CD4-positive, alpha-beta T cell treated with Interleukin-15 for 1 hour (primary cell): ENCODE data around the gene EARS2.
"Not testable (repeated sequence)": the region's sequence is repeated elsewhere in the genome, so short reads cannot be mapped to it uniquely, and the experiment has no call there.

Source experiments
- DNase-seq: peaks from one replicate; pipeline ENCODE4 v3.0.0-alpha.2; 2020

Gene EARS2

DNA sequence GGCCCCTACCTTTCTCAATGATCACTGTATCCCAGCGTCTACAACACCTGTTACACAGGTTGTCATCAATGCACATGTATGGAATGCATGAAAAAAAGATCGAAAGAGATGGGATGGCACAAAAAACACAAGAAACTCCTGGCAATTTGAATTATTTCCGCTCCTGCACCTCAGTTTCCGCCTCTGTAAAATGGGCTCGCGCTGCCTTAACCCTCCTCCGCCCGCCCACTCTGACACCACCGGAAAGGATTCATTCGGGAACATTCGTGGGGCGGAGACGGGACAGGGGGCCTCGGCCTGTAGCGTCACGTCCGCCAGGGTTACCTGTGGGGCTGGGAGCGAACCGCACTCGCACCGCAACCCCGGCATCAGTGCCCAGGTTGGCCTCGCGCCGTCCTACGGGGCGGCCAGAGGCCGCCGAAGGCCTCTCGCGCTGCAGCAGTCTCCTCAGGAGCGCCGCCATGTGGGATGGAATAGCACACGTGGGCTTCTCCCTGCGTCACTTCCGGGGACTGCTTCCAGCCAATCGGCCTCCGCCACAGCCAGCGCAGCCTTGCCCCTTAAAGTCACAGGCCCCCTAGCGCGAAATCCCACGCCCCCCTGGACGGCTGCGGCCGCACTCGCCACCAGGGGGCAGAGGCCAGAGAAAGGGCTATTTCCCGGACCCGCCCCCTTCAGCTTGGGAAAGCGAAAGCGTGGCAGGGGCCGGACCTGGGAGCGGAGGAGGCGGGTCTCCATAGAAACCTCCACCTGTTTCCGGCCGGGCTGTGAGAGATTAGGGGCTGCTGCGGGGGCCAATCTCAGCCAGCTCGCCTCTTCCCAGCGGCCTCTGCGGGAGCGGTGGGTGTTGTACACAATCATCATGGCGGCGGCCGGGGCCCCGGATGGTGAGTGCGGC lies at the start of gene EARS2, which contains the start of gene UBFD1:
Gene EARS2 (minus strand): TSS at position 470 of the 898 bp plus-strand sequence. CDS start 7 bp downstream, at position 463.
Gene UBFD1 (plus strand): TSS at position 847 of the 898 bp plus-strand sequence. CDS start 16 bp downstream, at position 863.
- peak; percentile 96 for DNase-seq

DNA sequence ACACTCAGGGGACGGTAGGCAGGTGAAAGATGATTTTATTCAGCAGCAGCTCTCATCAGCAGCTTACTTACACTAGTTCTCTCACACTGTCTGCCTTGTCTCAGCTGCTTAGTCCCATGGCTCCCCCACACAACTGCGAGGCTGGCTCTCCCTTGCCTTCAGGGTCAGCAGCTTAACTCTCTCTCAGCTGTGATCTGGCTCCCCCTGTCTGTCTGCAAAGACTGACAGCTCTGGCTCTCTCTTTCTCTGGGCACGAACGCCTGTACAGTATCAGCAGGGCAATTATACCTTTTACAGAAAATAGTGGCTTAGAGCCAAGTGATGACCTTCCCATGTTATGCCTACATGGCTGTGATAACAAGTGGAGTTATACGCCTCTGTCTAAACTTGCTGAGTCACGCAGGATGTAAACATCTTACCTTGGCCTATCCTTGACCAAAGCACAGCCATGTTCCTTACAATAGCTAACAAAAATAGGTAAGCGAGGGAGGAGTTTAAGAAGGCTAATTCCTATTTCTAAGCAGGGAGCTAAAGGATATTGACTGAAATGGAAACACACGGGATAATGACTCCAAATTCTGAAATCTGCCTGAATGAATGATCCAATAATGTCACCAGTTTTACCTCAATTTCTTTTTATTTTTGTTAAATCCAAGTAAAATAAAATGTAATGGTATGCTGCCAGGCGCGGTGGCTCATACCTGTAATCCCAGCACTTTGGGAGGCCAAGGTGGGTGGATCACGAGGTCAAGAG lies 40.0 kb upstream of the EARS2 start:
- DNase-seq: peak; percentile 21

DNA sequence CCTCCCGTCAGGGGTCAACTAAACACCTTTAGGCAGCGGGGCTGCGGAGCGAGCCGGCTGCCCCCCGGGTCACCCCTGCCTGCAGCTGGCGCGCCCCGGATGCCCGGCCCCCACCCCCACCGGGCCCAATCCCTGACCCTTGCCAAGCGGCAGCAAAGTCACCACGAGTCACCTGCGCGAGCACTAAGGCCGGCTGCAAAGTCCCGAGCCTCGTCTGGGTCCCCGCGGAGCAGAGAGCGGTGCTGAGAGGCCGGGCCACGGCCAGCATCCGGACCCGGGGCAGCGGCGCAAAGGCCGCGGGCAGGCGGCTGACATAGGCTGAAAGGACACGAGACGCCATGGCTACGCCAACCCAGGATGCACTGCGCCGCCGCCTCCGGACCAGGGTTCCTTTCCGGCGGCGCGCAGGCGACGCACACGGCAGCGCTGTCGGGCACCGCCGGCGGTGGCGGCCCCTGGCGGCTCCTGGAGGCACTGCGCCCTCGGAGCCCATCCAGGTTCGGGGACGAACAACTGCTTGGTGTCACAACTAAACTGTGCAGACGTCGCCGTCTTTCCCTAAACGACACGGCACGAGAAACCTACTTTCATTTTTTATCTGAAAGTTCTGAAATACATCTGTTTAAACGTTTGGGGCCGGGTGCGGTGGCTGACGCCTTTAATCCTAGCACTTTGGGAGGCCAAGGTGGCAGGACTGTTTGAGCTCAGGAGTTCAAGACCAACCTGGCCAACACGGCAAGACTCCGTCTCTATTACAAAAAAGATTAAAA lies 39.0 kb upstream of the EARS2 start, which contains the start of gene NDUFAB1:
Gene NDUFAB1 (minus strand): TSS at position 366 of the 770 bp plus-strand sequence. CDS start 26 bp downstream, at position 340.
- DNase-seq: peak; percentile 87

DNA sequence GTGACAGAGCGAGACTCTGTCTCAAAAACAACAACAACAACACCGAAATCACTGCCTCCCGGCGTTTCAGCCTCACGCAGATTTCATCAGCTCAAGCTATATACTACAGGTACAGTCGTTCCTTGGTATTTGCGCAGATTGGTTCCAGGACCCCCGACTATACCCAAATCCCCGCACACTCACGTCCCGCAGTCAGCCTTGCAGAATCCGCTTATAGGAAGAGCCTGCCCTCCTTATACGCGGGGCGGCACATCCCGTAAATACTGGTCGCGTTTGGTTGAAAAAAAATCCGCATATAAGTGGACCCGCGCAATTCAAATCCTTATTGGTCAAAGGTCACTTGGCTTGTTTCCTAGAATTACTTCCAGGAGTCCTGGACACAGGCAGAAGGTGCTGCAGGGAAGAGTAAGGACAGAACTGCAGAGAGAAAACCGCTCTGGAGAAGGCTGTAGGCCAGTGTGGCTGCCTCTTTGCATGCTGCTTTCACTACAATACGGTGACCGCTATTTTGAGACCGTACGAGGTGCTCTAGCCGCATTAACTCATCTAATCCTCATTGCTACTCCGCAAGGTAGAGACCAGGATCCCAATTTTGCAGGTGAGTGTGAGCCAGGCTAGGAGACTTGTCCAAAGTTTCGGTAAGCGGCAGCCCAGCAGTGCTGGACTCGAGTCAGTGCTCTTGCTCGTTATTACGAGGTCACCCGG lies 38.2 kb upstream of the EARS2 start:
- DNase-seq: no peak

DNA sequence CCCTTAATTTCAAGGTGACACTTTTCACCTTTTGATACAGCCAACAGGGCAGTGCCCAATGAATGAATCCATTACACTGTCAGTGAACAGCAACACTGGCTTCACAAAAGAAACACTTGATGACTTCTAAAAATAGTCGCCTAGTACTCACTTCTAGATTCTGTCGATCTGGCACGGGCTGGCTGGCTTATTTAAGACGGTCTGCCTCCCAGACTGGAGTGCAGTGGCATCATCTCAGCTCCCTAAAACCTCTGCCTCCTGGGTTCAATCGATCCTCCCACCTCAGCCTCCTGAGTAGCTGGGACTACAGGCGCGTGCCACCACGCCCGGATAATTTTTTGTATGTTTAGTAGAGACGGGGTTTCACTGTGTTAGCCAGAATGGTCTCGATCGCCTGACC lies 37.0 kb upstream of the EARS2 start:
- no peak for DNase-seq

DNA sequence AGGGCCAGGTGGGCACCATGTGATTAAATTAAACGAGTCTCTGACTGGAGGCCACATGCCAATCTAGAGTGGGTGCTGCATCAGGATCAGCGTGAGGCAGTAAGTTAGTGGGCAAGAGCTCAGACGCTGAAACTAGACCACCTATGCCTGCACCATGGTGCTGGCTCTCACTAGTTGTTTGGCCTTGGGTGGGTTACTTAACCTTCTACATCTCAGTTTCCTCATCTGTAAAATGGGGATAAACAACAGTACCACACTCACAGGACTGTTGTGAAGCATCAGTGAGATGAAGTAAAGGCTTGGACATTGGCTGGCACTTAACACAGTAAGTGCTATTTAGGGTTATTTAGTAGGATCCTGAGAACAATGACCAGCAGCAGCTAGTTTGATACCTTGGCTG lies 33.0 kb upstream of the EARS2 start:
- DNase-seq: no peak

DNA sequence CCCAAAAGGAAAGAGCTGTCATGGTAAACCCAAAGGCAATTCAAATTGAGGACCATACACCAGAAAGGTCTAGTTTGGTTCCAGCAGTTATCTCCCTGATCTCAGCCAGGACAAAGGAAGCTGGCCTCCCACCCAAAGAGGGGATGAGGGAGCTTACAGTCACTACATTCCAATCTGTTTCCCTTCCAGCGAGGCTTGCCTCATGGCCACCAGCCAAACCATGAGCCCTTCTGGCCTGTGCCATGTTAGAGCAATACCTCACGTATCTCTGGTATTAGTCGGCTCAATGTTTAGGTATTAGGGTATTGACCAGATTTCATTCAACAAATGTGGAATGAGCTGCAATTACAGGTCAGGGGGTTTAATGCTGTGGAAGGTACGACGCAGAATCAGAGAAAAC lies 30.6 kb upstream of the EARS2 start:
- no peak for DNase-seq

DNA sequence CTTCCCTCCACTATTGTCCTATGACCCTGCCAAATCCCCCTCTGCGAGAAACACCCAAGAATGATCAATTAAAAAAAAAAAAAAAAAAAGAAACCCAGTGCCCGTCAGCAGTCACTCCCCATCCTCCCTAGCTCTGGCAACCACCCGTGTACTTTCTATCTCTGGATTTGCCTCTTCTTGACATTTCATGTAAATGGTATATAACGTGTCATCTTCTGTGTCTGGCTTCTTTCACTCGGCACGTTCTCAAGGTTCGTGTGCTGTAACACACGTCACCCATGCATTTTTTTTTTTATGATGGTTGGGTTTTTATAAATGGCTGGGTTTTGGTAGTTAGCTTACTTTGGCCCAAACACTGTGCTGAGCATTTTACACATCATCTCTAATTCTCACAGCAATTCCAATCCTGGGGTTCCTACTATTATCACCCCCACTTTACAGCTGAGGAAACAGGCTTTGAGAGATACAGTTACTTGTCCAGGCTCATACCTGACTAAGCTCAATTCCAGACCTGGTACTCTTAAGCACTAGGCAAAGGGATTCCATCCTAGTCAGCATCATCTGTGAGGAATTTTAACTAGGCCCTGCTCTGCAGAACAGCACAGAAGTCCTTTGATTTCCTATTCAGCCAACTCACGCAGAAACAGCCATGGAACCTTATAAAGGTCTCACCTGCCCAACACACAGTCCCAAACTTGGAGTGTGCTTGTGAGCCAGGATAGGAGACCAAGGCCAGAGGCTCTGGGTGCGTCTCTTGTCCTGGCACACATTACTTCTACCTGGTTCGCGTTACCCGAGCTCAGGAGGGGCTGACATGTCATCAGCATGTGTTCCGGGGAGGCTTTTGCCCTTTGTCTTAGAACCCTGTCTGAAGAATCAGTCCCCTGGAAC lies 27.3 kb upstream of the EARS2 start:
- no peak for DNase-seq

DNA sequence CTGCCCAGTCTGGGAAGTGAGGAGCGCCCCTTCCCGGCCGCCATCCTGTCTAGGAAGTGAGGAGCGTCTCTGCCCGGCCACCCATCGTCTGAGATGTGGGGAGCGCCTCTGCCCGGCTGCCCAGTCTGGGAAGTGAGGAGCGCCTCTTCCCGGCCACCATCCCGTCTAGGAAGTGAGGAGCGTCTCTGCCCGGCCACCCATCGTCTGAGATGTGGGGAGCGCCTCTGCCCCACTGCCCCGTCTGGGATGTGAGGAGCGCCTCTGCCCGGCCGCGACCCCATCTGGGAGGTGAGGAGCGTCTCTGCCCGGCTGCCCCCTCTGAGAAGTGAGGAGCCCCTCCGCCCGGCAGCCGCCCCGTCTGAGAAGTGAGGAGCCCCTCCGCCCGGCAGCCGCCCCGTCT lies 26.1 kb upstream of the EARS2 start:
- not testable (repeated sequence) for DNase-seq

DNA sequence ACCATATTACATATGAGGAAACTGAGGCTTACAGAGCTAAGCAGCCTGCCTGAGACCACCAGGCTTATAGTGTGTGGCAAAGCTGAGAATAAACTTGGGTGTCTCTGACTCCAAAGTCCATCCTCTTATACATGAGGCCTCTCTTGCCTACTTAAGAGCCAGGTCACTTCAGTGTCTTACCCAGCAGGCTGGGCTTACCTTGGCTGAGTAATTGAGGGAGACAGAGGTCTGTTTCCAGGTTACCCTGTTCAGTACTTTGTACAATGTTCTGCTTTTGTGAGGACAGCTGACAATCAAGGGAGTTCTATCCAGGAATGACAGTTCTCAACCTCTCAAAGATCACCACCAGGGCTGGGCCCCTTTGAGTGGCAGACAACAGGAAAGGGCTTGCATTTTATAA lies 24.6 kb upstream of the EARS2 start:
- DNase-seq: no peak

DNA sequence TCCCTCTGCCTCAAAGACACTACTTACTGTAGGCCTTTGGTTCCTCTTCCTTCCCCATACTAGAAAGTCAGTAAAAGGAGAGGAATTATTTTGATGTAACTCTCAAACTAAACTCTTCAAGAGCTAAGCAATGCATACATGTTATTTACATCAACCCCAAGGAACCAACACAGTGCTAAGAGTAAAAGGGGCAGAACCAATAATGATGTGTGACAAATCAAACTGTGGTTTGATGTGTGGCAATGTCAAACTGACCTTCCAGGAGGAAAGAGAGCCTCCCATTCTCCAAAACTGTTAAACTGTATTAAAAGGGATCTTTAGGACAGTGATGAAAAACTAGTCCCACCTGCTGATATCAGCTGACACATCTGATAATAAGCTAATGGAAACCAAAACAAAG lies 23.2 kb upstream of the EARS2 start:
- DNase-seq: no peak

DNA sequence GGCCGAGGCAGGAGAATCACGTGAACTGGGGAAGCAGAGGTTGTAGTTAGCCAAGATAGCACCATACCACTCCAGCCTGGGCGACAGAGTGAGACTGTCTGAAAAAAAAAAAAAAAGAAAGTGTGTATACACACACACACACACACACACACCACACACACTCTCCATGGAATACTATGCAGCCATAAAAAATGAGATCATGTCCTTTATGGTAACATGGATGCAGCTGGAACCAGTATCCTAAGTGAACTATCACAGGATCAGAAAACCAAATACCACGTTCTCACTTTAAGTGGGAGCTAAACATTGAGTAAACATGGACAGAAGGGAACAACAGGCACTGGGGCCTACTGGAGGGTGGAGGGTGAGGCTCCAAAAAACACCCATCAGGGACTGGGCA lies 22.2 kb upstream of the EARS2 start:
- DNase-seq: no peak

DNA sequence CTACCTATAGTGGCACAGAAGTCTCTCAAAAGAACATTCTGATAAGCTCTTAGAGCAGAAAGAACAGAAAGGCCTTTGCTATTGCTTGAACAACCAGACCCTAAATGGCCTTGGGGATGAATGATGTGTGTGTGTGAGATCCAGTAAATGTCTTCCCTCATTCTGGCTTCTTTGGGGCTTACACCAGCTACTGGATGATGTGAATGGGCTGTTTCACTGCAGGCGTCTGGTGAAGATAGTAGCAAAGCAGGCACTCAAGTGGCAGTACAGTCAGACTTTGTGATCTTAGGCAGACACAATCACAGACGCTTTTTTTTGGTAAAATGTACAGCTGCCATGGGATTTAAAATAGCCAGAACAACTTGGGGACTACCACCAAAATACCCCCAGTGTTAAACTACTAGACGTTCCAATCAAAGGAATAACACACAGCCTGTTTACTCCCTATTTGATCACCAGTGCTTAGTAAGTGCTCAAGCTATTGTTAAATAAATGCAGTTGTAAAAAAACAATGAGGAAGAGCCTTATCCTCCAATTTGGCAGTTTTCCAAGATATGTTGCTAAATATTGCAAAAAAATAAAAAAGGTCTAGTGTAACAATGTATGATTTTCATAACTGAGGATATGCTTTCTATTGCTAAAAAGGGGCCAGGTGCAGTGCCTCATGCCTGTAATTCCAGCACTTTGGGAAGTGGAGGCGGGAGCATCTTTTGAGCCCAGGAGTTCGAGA lies 21.1 kb upstream of the EARS2 start:
- DNase-seq: no peak

DNA sequence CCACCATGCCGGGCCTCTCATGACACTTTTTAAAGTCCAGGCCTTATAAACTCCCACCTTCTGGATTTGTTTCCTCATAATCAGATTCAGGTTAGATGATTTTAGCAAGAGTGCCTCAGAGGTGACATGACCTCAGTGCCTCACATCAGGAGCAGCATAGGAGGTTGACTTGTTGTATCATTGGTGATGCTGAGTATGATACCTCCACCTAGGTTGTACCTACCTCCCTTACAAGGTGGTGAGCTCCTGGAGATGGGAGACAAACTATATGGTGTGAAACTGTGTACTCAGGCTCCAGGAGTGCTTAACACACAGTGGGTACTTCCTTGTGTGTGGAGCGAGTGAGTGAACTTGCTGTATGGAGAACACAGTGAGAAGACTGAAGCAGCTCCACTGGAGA lies 20.3 kb upstream of the EARS2 start:
- no peak for DNase-seq

DNA sequence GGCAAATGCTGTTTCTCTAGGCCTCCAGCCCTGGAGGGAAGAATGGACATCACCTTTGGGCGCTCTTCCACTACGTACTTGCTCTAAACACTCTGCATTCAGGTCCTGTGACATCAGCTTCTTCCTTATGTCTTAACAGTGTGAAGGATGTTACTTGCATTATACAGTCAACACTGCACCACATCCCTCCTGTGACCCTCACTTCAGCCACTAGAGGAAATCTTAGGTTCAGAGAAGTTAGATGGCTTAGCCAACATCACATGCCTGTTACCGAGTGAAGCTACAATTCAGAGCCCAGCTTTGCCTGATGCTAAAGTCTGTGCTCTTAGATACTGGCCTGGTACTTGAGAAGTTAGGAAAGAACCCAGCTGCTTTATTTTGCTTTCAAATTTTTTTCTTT lies 18.7 kb upstream of the EARS2 start:
- no peak for DNase-seq

DNA sequence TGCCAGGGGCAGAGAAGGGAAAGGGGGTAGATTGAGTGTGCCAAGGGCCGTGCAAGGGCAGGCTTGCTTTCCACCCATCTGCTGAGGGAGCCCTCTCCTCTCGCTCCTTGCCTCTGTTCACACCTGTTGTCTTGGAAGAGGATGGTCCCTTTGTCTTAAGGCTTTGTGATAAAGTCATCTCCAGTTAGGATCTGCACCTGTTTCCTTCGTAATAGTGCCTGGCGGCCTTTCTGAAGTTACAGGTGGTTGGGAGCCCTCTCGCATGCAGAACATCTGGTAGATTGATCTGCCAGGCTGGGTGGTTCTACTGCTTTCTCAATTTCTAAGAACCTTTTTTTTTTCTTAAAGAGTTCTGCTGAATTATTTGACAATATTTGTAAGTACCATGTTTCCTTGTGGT lies 16.7 kb upstream of the EARS2 start:
- DNase-seq: no peak

DNA sequence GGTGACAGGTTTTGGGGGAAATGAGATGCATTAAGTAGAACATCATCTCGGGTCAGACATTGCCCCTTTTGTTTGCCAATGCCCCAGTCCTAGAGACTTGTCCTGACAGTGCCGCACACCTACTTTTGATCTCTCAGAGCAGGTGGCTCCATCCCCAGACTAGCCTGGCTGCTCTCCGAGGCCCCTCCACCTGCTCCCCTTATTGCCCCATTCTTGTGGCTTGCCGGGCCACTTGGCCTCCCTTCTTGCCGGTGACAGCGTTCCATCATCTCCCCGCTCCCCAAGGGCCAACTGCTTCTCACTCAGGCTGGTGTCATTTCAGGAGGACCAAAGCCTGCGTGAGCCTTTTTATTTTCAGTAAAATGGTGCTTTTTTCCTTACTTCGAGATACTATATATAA lies 15.2 kb upstream of the EARS2 start:
- no peak for DNase-seq

DNA sequence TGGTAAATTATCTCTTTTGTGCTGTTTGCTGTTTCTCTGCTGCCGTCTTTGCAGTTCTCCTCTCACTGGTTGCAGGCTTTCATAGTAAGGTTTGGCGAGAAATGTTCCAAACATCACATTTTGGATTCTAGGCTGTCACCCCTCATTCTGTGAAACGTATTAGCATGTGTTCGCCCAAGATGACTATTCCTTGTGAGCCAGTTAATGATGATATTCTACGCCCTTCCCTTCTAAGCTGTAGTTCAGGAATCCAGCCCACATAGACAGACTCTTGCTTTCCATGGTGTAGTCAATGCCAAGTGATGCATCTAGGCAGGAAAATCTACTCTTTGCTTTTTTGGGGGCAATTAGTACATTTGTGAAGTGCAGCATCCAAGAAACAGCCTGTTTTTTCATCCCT lies 14.7 kb upstream of the EARS2 start:
- no peak for DNase-seq

DNA sequence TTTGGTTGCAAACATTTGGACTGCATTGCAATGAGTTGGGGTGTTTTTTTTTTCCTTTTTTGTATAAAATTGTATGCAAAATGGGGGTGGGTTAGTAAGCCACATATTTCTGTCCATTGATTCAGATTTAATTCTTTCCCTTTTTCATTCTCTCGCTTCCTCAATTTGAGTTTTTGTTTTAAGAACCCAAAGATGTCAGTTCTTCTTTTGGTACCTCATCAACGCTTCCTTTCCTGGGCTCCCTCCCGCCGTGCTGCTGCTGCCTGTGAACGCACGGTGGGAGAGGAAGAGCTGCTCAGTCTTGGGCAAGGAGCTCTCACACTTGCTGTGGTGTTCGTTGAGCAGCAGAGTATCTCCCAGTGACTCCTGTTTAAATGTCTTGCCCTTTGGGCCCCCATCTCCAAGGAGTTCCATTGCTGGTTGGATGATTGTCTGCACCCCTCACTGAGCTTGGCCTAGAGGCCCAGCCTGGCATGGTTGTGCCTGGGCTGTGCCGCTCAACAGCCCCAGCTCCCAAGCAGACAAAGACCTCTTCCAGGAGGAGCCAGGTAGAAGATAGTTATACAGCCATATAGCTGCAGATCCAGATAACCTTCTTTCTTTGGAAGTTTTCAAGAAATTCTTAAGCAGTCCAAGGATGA lies 14.0 kb upstream of the EARS2 start:
- DNase-seq: peak; percentile 24

DNA sequence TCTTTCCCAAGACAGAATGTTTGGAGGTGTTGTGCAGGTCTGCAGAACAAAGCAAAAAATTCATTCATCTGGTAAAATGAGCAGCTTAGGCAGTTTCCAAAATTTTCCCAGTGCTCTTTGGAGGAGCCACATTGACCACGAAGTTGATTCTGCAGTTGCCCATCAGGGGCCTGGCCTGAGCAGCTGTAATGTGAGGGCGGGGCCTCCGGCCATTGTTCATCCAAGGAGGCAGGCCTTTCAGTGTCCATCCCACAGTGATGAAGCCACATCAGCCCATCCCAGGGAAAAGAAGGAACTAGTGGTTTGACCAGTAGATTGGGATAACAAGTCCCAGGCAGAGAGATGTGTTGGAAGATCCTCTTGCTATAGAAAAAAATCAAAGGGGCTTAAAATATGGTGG lies 10.5 kb upstream of the EARS2 start:
- DNase-seq: no peak
